Measurements from ENCODE around the gene SSR2.

The SSR2 gene

DNA sequence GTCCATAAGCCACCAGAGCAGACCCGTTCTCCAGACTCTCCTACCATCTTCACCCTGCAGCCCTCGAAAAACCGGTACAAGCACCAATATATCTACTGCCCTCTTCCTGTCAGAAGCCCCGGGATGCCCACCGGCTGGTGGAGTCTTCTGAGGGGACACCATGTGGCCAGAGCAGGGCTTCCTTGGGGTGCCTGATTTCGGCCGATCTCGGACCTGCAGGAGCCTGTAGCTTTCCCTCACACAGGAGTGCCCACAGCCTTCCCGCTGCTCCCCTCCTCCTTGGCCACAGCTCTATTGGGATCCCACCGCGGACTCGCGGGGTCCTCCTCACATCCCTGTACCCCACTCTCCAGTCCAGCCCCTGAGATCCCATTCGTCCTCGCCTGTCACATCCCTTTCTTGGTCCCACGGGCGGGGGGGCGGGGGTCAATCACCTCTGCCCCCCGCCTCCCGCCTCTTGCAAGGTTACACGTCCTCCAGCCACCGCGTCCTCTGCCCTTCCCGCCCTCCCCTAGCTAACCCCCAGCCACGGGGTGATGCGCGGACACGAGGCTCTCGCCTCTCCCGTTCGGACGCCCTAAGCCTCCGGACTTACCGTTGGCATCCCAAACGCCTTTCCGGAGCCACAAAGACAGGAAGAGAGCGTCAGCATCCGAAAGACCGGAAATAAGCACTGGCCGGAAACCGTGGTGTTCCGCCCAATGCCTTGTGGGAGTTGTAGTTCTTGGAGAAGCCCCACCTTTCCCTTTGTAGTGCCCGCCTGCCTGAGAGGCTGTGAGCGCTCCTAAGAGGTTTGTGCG is at the start of gene SSR2:
TSS of gene SSR2 (minus strand) at position 659 of the 800 bp plus-strand sequence. CDS start 784 bp downstream, outside the sequence.
- DNase-seq (ENCODE audit: low read depth), result peak; percentile 88

DNA sequence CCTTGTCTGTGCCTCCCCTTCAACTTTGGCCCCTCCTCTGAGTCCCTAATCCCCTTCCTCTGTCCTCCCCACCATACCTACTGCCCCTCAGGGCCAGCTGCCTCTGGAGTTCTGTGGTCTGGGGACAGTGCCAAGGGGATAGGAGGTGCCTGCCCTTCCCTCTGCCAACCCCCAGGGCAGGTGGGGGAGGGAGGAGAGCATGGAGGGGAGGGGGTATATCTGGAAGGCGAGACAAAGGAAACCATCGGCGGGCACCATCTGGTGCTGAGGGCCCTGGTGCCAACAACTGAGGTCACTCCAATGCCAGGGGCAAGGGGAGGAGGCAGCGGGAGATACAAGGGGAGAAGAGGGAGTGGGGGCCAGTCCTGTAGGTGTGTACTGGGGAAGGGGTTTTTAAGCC is 49.8 kb upstream of the SSR2 start:
- no peak for DNase-seq (ENCODE audit: low read depth)

DNA sequence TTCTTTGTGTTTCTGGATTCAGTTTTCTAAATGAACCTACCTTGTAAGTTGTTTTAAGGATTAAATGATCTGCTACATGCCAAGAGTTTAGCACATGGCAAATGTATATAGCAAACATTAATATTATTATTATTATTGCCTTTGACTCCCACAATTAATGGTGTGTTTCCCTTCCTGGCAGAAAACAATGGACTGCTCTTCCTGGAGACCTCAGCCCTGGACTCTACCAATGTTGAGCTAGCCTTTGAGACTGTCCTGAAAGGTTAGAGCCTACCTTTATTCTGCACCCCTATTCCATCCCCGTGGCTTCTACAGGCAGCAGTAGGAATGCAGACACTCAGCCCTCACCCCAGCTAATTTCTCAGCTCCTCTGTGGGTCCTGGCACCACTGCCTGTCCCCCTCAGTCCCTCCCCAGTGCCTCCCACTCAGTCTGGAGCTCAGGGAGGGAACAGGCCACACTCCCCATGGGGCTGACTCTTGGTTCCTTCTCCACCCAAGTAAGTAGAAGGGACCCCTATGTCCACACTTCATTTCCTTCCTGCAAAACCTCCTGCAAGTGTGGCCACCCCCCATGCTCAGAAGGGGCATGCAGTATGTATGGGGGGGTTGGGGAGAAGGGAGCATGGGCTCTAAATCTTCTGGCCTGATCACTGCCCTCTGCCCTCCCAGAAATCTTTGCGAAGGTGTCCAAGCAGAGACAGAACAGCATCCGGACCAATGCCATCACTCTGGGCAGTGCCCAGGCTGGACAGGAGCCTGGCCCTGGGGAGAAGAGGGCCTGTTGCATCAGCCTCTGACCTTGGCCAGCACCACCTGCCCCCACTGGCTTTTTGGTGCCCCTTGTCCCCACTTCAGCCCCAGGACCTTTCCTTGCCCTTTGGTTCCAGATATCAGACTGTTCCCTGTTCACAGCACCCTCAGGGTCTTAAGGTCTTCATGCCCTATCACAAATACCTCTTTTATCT is 49.0 kb upstream of the SSR2 start:
- DNase-seq (ENCODE audit: low read depth), result no peak

DNA sequence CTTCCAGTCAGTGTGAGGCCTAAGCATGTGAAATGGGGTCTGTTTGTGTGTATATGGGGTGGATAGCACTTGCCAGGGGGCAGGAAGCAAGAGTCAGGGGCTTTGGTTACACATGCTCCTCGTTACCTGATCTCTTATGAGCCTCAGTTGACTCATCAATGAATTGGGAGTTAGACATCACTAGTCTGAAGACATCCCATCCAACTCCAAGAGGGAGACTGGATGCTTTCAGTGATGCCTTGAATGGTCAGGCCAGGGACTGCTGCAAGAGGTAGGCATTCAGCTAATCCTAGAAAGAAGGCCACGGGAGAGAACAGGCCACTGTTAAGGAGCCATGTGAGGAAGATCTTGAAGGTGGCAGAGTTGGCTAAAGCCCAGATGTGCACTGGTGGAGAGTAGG is 46.5 kb upstream of the SSR2 start:
- no peak for DNase-seq (ENCODE audit: low read depth)

DNA sequence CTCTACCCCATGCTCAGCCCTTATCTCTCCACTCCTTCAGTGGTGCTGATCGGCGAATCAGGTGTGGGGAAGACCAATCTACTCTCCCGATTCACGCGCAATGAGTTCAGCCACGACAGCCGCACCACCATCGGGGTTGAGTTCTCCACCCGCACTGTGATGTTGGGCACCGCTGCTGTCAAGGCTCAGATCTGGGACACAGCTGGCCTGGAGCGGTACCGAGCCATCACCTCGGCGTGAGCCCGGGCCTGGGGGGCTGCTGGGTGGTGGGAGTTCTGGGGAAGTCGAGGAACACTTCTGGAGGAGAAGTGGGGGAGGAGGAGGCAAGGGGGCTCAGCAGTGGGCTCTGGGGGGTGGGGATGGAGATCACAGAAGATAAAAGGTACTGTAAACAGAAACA is 45.1 kb upstream of the SSR2 start:
- no peak for DNase-seq (ENCODE audit: low read depth)

DNA sequence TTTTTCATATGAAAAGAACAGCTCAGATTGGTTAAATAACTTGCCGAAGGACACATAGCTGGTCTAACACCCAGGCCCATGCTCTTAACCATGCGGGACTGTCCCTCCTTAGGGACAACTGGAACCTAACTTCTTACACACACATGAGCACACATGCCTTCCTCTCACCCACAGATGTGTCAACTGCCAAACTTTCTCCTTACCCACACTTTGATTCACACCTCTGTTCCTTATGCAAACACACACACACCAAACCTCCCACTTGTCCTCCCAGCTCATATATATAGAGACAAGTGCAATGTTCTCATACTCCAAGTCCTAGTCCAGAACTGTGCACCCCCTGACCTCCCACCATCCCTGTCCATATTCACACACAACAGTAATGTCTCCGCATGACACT is 44.5 kb upstream of the SSR2 start:
- DNase-seq (ENCODE audit: low read depth), result no peak

DNA sequence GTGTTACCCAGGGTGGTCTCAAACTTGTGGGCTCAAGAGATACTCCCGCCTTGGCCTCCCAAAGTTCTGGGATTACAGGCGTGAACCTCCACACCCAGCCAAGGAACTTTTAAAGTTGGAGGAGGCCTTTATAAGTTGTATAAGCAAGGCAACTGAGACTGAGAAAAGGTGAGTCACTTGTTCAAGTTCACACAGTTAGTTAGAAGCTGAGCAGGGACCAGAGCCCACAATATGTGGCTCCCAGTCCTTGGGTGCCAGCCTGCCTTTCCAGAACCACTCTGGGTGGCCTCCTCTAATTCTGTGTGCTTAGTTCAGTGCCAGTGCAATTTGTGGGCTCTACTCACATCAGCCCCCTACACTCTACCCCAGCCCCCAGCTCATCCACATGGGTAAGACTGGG is 43.9 kb upstream of the SSR2 start:
- DNase-seq (ENCODE audit: low read depth), result no peak

DNA sequence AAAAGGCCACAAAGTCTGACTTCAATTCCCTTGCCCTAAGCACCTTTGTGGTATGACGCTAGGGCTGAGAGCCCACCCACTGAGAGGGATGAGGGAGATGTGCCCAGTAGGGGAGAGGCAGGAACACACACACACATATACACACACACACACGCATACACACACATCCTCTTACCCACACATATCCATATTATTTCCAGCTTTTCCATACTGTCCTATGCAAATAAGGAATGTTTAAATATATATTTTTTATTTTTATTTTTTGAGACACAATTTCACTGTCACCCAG is 43.2 kb upstream of the SSR2 start:
- no peak for DNase-seq (ENCODE audit: low read depth)

DNA sequence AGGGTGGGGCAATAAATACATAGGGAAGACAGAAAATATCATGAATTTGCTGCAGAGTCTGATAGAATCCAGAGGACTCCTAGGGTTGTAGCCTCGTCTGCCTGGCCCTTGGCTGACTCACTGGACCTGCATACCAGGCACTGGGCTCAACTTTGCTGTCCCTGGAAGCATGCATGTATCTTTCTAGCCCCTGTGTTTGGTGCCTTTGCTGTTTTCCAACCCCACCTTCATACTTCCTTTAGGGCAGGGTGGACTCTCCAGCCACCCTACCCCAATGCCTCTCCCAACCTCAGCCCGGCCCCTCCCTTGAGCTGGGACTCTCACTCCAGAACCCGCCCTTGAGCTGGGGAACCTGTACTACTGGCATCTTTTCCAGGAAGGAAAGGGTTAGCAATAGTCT is 41.4 kb upstream of the SSR2 start:
- DNase-seq (ENCODE audit: low read depth), result no peak

DNA sequence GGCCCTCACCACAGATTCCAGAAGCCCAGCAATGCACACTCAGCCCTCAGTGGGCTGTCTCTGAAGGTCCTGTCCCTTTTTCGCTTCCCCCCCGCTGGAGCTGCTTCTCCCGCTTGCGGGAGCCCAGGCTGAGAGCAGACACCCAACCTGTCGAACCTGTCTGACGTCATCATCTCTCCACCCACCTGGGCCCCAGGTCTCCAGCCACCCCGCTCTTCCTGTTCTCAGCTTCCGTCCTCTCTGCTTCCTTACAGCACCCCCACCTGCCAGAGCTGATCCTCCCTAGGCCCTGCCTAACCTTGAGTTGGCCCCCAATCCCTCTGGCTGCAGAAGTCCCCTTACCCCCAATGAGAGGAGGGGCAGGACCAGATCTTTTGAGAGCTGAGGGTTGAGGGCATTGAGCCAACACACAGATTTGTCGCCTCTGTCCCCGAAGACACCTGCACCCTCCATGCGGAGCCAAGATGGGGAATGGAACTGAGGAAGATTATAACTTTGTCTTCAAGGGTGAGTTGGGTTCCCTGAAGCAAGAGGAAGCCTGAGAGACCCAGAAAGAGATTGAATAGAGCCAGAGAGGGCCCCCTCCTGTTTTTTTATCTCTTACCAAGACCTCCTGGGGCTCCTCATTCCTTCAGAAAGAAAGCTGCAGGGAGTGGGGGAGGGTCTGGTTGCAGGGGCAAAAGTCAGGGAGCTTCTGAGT is 40.3 kb upstream of the SSR2 start, which contains the start of gene RAB25:
TSS of gene RAB25 (plus strand) at position 224 of the 700 bp plus-strand sequence. CDS start at position 465, 241 bp downstream.
- no peak for DNase-seq (ENCODE audit: low read depth)

DNA sequence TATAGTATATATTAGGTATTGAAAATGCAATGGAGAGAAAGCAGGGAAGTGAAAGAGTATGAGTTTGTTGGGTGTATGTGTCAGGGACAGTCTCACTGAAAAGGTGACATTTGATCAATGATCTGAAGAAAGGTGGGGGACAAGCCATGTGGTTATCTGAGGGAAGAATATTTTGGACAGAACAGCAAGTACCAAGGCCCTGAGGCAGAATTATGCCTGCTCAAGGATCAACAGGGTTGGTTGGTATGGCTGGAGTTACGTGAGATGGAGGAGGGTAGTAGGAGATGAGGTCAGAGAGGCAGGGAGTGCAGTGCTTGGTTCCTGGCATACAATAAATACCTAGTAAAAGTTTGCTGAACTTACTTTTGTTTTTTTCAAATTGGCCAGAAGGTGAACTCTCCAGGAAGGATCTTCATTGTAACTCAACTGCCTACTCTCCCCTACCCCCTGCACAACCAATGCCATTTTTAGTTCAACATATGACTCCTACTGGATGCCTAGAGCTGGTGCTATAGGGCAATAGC is 35.6 kb upstream of the SSR2 start:
- DNase-seq (ENCODE audit: low read depth), result no peak

DNA sequence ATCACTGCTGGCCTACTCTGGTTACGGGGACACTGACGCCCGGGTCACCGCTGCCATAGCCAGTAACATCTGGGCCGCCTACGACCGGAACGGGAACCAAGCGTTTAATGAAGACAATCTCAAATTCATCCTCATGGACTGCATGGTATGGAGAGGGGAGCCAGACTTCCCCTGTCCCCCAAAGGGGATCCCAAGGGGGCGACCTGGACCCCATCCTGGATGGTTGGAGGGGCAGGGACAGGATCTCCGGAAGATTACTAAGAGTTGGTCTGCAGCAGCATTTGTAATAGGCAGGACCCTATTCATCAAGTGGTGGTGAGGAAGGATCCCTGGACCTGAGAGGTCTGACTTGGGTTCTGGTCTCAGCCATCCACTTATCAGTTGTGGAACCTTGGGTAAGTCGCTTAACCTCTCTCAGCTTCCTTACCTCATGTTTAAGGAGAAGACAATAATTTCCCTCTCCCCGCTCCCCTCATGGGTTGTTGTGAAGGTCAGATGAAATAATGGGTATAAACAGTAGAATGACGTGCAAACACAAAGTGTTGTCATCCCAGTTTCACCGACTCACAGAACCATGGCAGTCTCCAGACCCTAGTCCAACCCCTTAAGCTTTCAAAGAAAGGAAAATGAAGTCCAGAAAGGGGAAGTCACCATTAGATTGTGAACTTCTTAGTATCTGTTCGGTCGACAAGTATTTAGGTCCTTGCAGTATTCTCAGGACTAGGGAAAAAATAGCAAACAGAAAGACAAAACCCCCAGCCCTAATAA is 34.7 kb upstream of the SSR2 start:
- DNase-seq (ENCODE audit: low read depth), result no peak

DNA sequence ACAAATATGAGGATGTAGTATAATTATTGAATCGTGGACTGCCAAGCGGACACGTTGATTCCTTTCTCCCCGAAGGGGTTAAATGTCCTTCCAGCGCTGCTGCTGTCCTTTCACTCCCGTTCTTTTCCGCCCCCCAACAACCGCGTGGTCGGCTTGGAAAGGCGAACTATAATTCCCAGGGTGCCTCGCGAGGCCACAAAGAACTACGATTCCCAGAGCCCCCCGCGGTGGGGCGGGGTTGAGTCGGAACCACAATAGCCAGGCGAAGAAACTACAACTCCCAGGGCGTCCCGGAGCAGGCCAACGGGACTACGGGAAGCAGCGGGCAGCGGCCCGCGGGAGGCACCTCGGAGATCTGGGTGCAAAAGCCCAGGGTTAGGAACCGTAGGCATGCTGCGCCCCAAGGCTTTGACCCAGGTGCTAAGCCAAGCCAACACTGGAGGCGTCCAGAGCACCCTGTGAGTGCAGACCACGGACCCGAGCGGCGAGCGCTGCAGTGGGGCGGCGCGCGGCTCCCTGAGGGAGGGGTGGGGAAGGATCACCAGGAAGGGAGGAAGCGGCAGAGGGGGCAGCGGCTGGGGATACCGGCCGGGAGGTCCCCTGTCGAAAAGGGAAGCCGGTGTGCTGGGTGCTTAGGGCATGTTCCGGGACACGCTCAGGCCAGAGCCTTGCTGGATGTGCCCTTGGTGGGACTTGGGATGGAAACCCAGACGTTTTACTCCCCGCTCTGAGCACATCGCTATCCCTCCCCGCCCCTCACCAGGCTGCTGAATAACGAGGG is 33.9 kb upstream of the SSR2 start, which contains the start of gene LAMTOR2:
TSS of gene LAMTOR2 (plus strand) at position 283 of the 781 bp plus-strand sequence. CDS start at position 391, 108 bp downstream.
- DNase-seq (ENCODE audit: low read depth), result peak; percentile 92

DNA sequence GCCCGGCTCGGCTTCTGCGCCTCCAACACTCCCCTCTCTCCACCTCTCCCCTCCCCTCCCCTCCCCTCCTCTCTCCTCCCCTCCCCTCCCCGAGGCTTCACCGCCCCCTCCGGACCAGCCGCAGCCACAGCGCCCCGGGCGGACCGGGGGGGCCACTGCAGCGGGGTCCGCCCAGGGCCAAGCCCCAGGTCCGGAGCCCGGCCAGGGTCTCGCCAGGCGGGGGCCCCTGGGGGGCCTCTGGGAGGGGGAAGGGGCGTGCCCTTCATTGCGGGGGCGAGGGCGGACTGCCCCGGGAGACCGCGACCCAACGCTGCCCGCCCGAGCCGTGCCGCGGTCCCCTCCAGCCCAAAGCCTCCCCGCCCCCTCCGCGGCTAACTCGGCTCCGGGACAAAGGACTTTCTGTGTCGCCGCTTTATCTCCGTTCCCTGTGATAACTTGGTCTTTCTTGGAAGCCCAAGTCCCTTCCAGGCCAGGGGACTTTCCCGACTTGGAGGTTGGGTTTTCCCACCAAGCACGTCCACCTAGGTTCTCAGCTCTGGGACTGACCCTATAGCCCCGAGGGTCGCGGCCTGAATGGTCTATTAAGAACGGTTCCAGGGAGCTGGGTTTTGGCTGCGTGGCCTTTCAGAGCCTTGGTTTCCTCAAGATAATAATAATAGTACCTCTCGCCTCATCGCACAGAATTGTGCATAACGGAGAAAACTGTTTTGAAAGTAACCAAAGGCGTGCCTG is 33.2 kb upstream of the SSR2 start, which contains the start of gene UBQLN4:
TSS of gene UBQLN4 (minus strand) at position 31 of the 732 bp plus-strand sequence. CDS start 97 bp downstream, outside the sequence.
- peak; percentile 80 for DNase-seq (ENCODE audit: low read depth)

DNA sequence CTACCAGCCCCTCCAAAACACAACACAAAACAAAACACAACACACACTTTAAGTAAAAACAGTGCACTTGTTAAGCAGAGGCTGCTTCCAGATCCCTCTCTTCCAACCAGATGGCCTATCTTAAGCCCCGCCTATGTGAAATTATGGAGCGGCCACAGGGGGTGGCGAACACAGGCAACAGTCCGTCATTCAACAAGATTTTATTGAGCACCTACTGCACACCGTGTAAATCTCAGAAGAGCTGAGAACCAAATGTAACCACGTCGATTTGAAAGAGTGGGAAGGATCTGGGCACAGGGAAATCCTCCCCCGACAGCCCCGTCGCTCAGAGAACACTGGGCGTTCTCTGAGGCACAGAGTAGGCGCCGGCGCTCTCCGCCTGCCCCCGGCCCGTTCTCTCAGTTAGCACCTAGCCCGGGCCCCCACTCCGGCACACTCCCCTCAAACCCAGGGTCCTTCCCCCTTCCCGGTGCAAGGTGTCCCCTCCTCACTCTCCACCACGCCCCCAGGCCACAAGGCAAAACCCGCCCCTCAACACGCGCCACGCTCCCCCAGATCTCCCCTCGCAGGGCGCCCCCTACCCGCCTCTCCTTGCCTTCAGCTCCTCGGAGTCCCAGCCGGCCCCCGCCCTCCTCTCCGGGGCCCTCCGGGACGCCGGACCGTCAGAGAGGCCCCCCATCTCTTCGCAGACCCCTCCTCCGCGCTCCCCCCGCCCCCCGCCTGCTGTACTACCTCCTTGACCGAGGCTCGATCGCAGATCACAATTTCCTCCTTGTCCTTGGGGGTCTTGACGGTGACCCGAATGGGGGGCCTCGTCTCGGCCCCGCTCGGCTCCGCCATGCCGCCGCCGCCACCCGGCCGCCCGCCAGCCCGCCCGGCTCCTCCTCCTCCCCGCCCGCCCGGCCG is 32.4 kb upstream of the SSR2 start:
- DNase-seq (ENCODE audit: low read depth), result peak; percentile 66

DNA sequence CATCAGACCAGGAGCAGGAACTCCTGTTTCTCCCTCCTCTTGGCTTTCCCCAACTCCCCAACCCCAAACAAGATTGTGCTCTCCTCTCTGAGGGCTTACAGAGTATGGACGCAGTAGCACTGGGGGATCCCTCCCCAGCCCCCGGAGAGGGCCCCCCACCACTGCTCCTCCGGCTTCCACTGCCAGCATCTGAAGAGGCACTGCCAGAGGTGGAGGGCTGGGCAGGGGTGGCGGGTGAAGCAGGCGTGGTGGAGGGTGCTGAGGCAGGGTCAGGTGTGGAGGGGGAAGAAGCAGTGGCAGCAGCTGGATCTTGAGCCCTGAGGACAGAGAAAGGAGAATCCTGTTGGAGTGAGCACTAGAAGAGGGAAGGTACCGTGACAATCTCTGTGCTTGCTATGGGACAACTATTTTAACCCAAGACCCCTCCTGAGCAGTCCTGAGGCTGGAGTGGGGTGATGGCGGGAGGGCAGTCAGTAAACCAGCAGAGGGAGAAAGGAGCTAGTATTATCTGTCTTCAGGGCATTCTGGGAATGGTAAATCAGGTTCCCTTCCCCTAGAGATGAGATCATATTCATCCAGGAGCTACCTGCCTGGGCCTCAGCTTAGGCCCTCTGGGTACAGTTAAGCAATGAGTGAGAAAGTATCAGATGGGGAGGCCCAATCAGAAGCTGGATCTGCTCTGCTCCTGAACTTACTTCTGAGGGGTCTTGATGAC is 30.4 kb upstream of the SSR2 start:
- no peak for DNase-seq (ENCODE audit: low read depth)

DNA sequence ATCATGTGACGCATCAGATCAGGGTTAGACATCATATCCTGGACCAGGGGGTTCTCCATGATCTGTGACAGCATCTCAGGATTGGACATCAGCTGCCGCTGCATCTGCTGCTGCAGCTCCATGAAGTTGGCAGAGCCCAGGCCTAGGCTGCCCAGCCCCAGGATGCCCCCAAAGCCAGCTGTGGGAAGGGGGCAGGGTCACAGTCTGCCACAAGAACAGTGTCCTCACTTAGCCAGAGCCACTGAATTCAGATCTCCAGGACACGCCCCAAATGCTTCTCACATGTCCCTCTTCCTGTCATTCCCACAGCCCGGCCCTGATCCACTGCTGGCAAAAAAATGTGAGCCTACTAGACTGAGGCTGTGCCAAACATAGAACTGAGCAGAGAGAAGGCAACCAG is 29.6 kb upstream of the SSR2 start:
- no peak for DNase-seq (ENCODE audit: low read depth)
